HEK293 (cell line): ENCODE results near the gene ZNF831.

Experiments used
- CTCF ChIA-PET: fragments of 350-600 bp; formaldehyde crosslinking; extraction: SDS; loops from one replicate; lab custom pipeline; 2021; ENCODE audit warnings: antibody characterized with exemption; lab: Yijun Ruan, JAX
- POLR2A ChIA-PET: fragments of 300-600 bp; formaldehyde crosslinking; extraction: SDS; loops from one replicate; lab custom pipeline; 2020; ENCODE audit warnings: antibody characterized with exemption, inconsistent platforms; lab: Yijun Ruan, JAX
- H3K27ac ChIP-seq: fragments of 200-500 bp; sonication (Bioruptor generic); 2 replicates; pipeline ENCODE4 v1.5.1; 2014; ENCODE audit warnings: low read depth, low read length, control low read depth, inconsistent platforms; ENCODE audit errors: extremely low read depth
- H3K36me3 ChIP-seq, 2 experiments: fragments of 200-500 bp in 1 of 2; sonication (Bioruptor generic) in 1 of 2; 1 replicate in 1 of 2; 2 replicates in 1 of 2; pipeline ENCODE4 v1.5.1; 2014 to 2017; ENCODE audit warnings: inconsistent platforms in 2 of 2, low read length in 2 of 2; ENCODE audit not compliant: control insufficient read depth in 2 of 2, insufficient read depth in 1 of 2
- H3K4me1 ChIP-seq: fragments of 200-500 bp; sonication (Bioruptor generic); 2 replicates; pipeline ENCODE4 v1.5.1; 2014; ENCODE audit warnings: mild to moderate bottlenecking, low read length, inconsistent platforms; ENCODE audit not compliant: control insufficient read depth, insufficient read depth
- H3K4me3 ChIP-seq: 2 replicates; pipeline ENCODE4 v1.5.1; 2011; ENCODE audit warnings: low read depth, mild to moderate bottlenecking, control low read depth, low read length, moderate library complexity
- H3K9me3 ChIP-seq: fragments of 200-500 bp; sonication (Bioruptor generic); 2 replicates; pipeline ENCODE4 v1.5.1; 2014; ENCODE audit warnings: low read depth, low read length, inconsistent platforms; ENCODE audit not compliant: control insufficient read depth, insufficient read depth
- AEBP2 ChIP-seq: fragments of 450-650 bp; formaldehyde crosslinking; IDR thresholded peaks from 2 replicates; pipeline ENCODE4 v1.5.1; 2016; ENCODE audit warnings: missing biosample characterization, missing genetic modification characterization, borderline replicate concordance
- IKZF3 ChIP-seq: fragments of 450-650 bp; IDR thresholded peaks from 2 replicates; pipeline ENCODE4 v1.5.0; 2018; ENCODE audit warnings: missing biosample characterization, mild to moderate bottlenecking, missing genetic modification characterization, moderate library complexity
- KLF10 ChIP-seq: fragments of 450-650 bp; IDR thresholded peaks from 2 replicates; pipeline ENCODE4 v1.5.1; 2018; ENCODE audit warnings: missing biosample characterization, mild to moderate bottlenecking, missing genetic modification characterization
- PBX3 ChIP-seq: sonication (generic); formaldehyde crosslinking; IDR thresholded peaks from 2 replicates; pipeline ENCODE4 v1.8.1; 2022; ENCODE audit warnings: mild to moderate bottlenecking, moderate library complexity, missing genetic modification reagents
- ZBTB21 ChIP-seq: fragments of 450-650 bp; formaldehyde crosslinking; IDR thresholded peaks from 2 replicates; pipeline ENCODE4 v1.5.1; 2017; ENCODE audit warnings: missing biosample characterization, missing genetic modification characterization
- ZBTB8A ChIP-seq: fragments of 450-650 bp; formaldehyde crosslinking; IDR thresholded peaks from 2 replicates; pipeline ENCODE4 v1.5.1; 2016; ENCODE audit warnings: missing biosample characterization, missing genetic modification characterization
- ZNF138 ChIP-seq: fragments of 450-650 bp; formaldehyde crosslinking; IDR thresholded peaks from 2 replicates; pipeline ENCODE4 v1.5.1; 2016; ENCODE audit warnings: missing biosample characterization, missing genetic modification characterization, borderline replicate concordance
- ZNF140 ChIP-seq: fragments of 450-650 bp; formaldehyde crosslinking; IDR thresholded peaks from 2 replicates; pipeline ENCODE4 v1.5.1; 2016; ENCODE audit warnings: missing biosample characterization, missing genetic modification characterization
- ZNF16 ChIP-seq: fragments of 450-650 bp; formaldehyde crosslinking; IDR thresholded peaks from 2 replicates; pipeline ENCODE4 v1.5.1; 2016; ENCODE audit warnings: low read depth, missing biosample characterization, missing genetic modification characterization
- ZNF202 ChIP-seq: fragments of 450-650 bp; formaldehyde crosslinking; IDR thresholded peaks from 2 replicates; pipeline ENCODE4 v1.5.1; 2016; ENCODE audit warnings: missing biosample characterization, missing genetic modification characterization, borderline replicate concordance
- ZNF214 ChIP-seq: fragments of 450-650 bp; formaldehyde crosslinking; IDR thresholded peaks from 2 replicates; pipeline ENCODE4 v1.5.1; 2017; ENCODE audit warnings: missing biosample characterization, mild to moderate bottlenecking, missing genetic modification characterization, borderline replicate concordance
- ZNF221 ChIP-seq: fragments of 450-650 bp; formaldehyde crosslinking; IDR thresholded peaks from 2 replicates; pipeline ENCODE4 v1.5.1; 2017; ENCODE audit warnings: missing biosample characterization, missing genetic modification characterization, borderline replicate concordance
- ZNF280D ChIP-seq: fragments of 450-650 bp; formaldehyde crosslinking; IDR thresholded peaks from 2 replicates; pipeline ENCODE4 v1.5.1; 2016; ENCODE audit warnings: missing biosample characterization, missing genetic modification characterization
- ZNF311 ChIP-seq: fragments of 450-650 bp; formaldehyde crosslinking; IDR thresholded peaks from 2 replicates; pipeline ENCODE4 v1.5.1; 2017; ENCODE audit warnings: missing biosample characterization, missing genetic modification characterization, borderline replicate concordance
- ZNF341 ChIP-seq: fragments of 450-650 bp; formaldehyde crosslinking; IDR thresholded peaks from 2 replicates; pipeline ENCODE4; 2016; ENCODE audit warnings: low read depth, missing biosample characterization, missing genetic modification characterization
- ZNF362 ChIP-seq: fragments of 450-650 bp; formaldehyde crosslinking; IDR thresholded peaks from 2 replicates; pipeline ENCODE4 v1.5.1; 2016; ENCODE audit warnings: missing biosample characterization, missing genetic modification characterization
- ZNF366 ChIP-seq: fragments of 450-650 bp; formaldehyde crosslinking; conservative IDR thresholded peaks from 2 replicates; pipeline ENCODE4 v1.5.1; 2016; ENCODE audit warnings: missing biosample characterization, missing genetic modification characterization
- ZNF48 ChIP-seq: fragments of 450-650 bp; formaldehyde crosslinking; IDR thresholded peaks from 2 replicates; pipeline ENCODE4 v1.5.1; 2016; ENCODE audit warnings: missing biosample characterization, missing genetic modification characterization
- ZNF571 ChIP-seq: fragments of 450-650 bp; formaldehyde crosslinking; IDR thresholded peaks from 2 replicates; pipeline ENCODE4 v1.5.0; 2017; ENCODE audit warnings: missing biosample characterization, missing genetic modification characterization
- ZNF600 ChIP-seq: fragments of 450-650 bp; formaldehyde crosslinking; IDR thresholded peaks from 2 replicates; pipeline ENCODE4 v1.5.1; 2016; ENCODE audit warnings: missing biosample characterization, missing genetic modification characterization
- ZNF626 ChIP-seq: fragments of 450-650 bp; sonication (Bioruptor Pico); formaldehyde crosslinking; IDR thresholded peaks from 2 replicates; pipeline ENCODE4 v1.5.1; 2018; ENCODE audit warnings: missing biosample characterization, missing genetic modification characterization, inconsistent platforms
- ZNF704 ChIP-seq: fragments of 450-650 bp; formaldehyde crosslinking; IDR thresholded peaks from 2 replicates; pipeline ENCODE4 v1.5.1; 2016; ENCODE audit warnings: missing biosample characterization, missing genetic modification characterization
- ZNF785 ChIP-seq: fragments of 450-650 bp; formaldehyde crosslinking; IDR thresholded peaks from 2 replicates; pipeline ENCODE4 v1.5.1; 2016; ENCODE audit warnings: missing biosample characterization, missing genetic modification characterization
- ZSCAN16 ChIP-seq: fragments of 450-650 bp; formaldehyde crosslinking; IDR thresholded peaks from 2 replicates; pipeline ENCODE4 v1.5.1; 2016; ENCODE audit warnings: missing biosample characterization, missing genetic modification characterization
- ZSCAN23 ChIP-seq: fragments of 450-650 bp; formaldehyde crosslinking; IDR thresholded peaks from 2 replicates; pipeline ENCODE4 v1.5.1; 2016; ENCODE audit warnings: missing biosample characterization, missing genetic modification characterization

ZNF831 gene

GRCh38 chr20:59179988-59180387, 16.4 kb downstream of the ZNF831 start:
- TF ChIP-seq ZNF48 (tag by site-specific recombination) (no peak), ZNF704 (tag by site-specific recombination) (no peak), AEBP2 (tag by site-specific recombination) (no peak), ZBTB21 (tag by site-specific recombination) (no peak), ZNF138 (tag by site-specific recombination) (no peak), ZNF341 (tag by site-specific recombination) (no peak), ZSCAN23 (tag by site-specific recombination) (no peak), KLF10 (tag by site-specific recombination) (no peak), ZNF785 (tag by site-specific recombination) (no peak), ZNF214 (tag by site-specific recombination) (no peak), ZNF626 (tag by site-specific recombination) (no peak), ZNF571 (no peak), ZSCAN16 (tag by site-specific recombination) (no peak), ZNF202 (tag by site-specific recombination) (no peak), IKZF3 (tag by site-specific recombination) (no peak), ZNF362 (tag by site-specific recombination) (no peak), ZNF366 (tag by site-specific recombination) (no peak), ZNF311 (tag by site-specific recombination) (no peak), ZBTB8A (tag by site-specific recombination) (no peak)
- H3K36me3 ChIP-seq = no peaks in the 10 kb centered on the region
- no peak overlapping the region for H3K27ac ChIP-seq
- H3K4me1 ChIP-seq = no peaks in the 10 kb centered on the region
- CTCF ChIA-PET = no interaction called here
- H3K4me3 ChIP-seq = no peak overlapping the region
- POLR2A ChIA-PET = no interaction called here
- no peaks in the 10 kb centered on the region for H3K9me3 ChIP-seq

- no peak overlapping the region for H3K4me3 ChIP-seq
- ChIA-PET POLR2A (no interaction called here), CTCF (no interaction called here)
- no peaks in the 10 kb centered on the region for H3K36me3 ChIP-seq
- no peak overlapping the region for H3K27ac ChIP-seq
- no peaks in the 10 kb centered on the region for H3K4me1 ChIP-seq
- H3K9me3 ChIP-seq = no peaks in the 10 kb centered on the region
- no peak for TF ChIP-seq ZNF600 (tag by site-specific recombination)
- no peak for TF ChIP-seq ZNF16 (tag by site-specific recombination)
- no peak for TF ChIP-seq PBX3 (CRISPR knock-in tag)
- no peak for TF ChIP-seq ZNF280D (tag by site-specific recombination)
- TF ChIP-seq ZNF140 (tag by site-specific recombination) = no peak
- no peak for TF ChIP-seq ZNF221 (tag by site-specific recombination)
Observed at GRCh38 chr20:59181936-59182335, 18.3 kb downstream of the ZNF831 start.
